ENCODE measurements around the gene RHO. TPM values are rescaled to one million over a fixed set of nuclear protein-coding genes. Genes with fewer than 3 reads are reported as not detected.
A peak's percentile ranks its signal among the peaks of the same experiment; 100 is the strongest.

Gene RHO
- total RNA-seq, 3 donors from 2014 or later (not counting 1 experiment from before 2014, with no cell fraction given), result not detected

DNA sequence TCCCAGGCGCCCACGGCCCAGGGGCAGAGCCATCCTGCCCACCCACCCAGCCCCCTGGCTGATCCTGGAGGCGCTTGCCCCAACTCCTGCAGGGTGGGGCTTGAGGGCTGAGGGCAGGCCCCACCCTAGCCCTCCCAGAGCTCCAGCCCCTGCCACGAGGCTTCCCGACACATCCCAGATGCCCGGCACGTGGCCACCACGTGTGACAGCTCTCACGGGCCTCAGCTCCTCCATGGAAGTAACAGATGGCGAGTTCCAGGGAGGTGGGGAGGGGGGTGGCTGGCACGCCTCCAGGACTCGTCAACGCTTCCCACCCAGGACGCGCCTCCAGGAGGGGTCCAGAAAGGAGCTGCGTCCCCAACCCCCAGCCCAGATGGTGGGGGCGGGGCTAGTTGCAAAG, 48.9 kb downstream of the RHO start:
- Mint-ChIP-seq H3K36me3 (no peaks in the 10 kb centered on the region), H3K27ac (peak overlapping the region; percentile 89 to 90), H3K9me3 (no peaks in the 10 kb centered on the region), H3K27me3 (ENCODE audit: low read depth in 2 of 2) (no peaks in the 10 kb centered on the region), H3K4me1 (peaks cover 45 to 65% of the 10 kb centered on the region in 2 donors), H3K4me3 (peak overlapping the region; percentile 62)
- Histone ChIP-seq H3K27me3 (ENCODE audit: control insufficient read depth, insufficient read depth, low read length) (no peaks in the 10 kb centered on the region), H3K27ac (ENCODE audit: low read length) (peak overlapping the region; percentile 86), H3K4me1 (ENCODE audit: control insufficient read depth, insufficient read depth, low read length) (peaks cover 66% of the 10 kb centered on the region), H3K9me3 (ENCODE audit: control insufficient read depth, insufficient read depth, low read length) (no peaks in the 10 kb centered on the region), H3K4me3 (ENCODE audit: low read length) (no peak overlapping the region), H3K36me3 (ENCODE audit: control insufficient read depth, insufficient read depth, low read length) (peaks cover 7% of the 10 kb centered on the region)
- intact Hi-C loops (cut with micrococcal nuclease), result loop anchor here (2.0 to 5.0 kb wide), 2 partner anchors 15 to 35 kb away; no protein-coding TSS in a partner anchor
- peak in 1 of 2 donors; percentile 33 for DNase-seq
- peak in 1 of 3 donors; percentile 2 for ATAC-seq
- 26% methylated on average over 17 of the region's 17 CpGs for WGBS (ENCODE audit: insufficient coverage)
- TF ChIP-seq, protein P1, sequence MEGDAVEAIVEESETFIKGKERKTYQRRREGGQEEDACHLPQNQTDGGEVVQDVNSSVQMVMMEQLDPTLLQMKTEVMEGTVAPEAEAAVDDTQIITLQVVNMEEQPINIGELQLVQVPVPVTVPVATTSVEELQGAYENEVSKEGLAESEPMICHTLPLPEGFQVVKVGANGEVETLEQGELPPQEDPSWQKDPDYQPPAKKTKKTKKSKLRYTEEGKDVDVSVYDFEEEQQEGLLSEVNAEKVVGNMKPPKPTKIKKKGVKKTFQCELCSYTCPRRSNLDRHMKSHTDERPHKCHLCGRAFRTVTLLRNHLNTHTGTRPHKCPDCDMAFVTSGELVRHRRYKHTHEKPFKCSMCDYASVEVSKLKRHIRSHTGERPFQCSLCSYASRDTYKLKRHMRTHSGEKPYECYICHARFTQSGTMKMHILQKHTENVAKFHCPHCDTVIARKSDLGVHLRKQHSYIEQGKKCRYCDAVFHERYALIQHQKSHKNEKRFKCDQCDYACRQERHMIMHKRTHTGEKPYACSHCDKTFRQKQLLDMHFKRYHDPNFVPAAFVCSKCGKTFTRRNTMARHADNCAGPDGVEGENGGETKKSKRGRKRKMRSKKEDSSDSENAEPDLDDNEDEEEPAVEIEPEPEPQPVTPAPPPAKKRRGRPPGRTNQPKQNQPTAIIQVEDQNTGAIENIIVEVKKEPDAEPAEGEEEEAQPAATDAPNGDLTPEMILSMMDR (IDR thresholded peaks at IDR 0.05), result no peak

DNA sequence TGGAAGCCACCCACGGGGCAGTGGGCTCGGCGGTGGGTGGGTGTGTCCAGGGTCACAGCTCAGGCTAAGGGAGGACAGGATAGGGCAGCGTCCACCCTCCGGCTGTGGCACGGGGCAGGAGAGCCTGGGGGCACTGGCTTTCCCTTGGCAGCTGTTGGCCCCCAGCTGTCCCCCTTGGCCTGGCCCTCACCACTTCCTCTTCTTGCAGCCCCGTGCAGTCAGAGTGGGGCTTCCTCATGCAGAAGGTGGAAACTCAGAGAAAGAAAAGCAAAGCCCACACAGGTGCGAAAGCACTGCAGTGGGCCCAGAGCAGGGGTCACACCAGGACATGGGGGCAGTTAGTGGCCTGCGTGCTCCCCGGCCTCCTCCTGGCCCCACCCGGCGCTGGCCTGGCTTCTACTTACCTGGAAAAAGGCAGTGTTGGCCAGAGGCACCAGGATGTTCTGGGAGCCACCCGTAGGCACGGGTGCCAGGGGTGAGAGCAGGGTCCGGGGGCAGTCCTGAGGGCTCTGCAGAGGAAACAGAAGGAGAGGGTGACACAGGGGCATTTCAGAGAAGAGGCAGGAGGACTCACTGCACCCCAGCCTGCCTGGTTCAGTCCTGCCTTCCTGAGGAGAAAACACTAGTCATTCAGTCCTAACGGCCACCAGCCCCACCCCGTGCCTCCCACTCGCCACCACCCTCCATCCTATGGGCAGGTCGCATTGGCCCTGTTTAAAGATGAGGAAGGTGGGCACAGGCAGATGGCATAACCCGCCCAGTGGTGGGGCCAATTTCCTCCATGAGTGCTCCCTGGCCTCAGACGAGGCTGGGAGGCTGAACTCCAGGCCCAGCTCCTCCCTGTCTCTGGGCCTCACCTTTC, 49.7 kb downstream of the RHO start:
- Histone ChIP-seq H3K36me3 (ENCODE audit: control insufficient read depth, insufficient read depth, low read length) (peaks cover 7% of the 10 kb centered on the region), H3K9me3 (ENCODE audit: control insufficient read depth, insufficient read depth, low read length) (no peaks in the 10 kb centered on the region), H3K4me3 (ENCODE audit: low read length) (no peak overlapping the region), H3K4me1 (ENCODE audit: control insufficient read depth, insufficient read depth, low read length) (peaks cover 66% of the 10 kb centered on the region), H3K27me3 (ENCODE audit: control insufficient read depth, insufficient read depth, low read length) (no peaks in the 10 kb centered on the region), H3K27ac (ENCODE audit: low read length) (peak overlapping the region; percentile 86)
- intact Hi-C loops (cut with micrococcal nuclease), result loop anchor here (2.0 to 5.0 kb wide), 2 partner anchors 15 to 34 kb away; no protein-coding TSS in a partner anchor
- peaks cover 42 to 61% of the 10 kb centered on the region in 2 donors for H3K4me1 Mint-ChIP-seq
- H3K27ac Mint-ChIP-seq, result peak overlapping the region; percentile 75 to 89
- ATAC-seq (peak; percentile 10 to 43 (median 25)), DNase-seq (peak in 1 of 2 donors; percentile 48)
- TF ChIP-seq, protein P1 (IDR thresholded peaks at IDR 0.05), result no peak
- no peaks in the 10 kb centered on the region for H3K9me3 Mint-ChIP-seq
- H3K36me3 Mint-ChIP-seq, result no peaks in the 10 kb centered on the region
- peak overlapping the region; percentile 76 for H3K4me3 Mint-ChIP-seq
- 16% methylated on average over 17 of the region's 21 CpGs for WGBS (ENCODE audit: insufficient coverage)
- H3K27me3 Mint-ChIP-seq (ENCODE audit: low read depth in 2 of 2), result no peaks in the 10 kb centered on the region

DNA sequence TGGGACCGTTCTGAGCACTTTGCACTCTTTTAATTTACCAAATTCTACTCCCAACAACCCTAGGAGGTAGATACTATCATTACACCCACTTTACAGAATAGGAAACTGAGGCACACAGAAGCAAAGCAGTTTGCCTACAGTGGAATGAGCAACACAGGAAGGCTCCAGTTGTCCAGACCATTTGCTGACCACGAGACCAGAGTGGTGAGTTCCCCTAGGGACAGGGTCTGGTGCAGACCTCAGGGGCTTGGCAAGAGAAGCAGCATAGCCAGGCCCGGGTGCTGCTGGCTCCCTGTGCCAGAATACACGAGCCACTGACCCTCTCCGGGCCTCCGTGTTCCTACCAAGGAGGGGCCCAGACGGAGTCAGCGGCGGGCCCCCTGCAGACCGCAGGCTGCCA, 51.6 kb downstream of the RHO start:
- H3K9me3 Mint-ChIP-seq, result no peaks in the 10 kb centered on the region
- H3K27ac Mint-ChIP-seq, result peak overlapping the region; percentile 75 to 89
- intact Hi-C loops (cut with micrococcal nuclease), result loop anchor here (5.0 kb wide), 1 partner anchor 32 kb away; no protein-coding TSS in a partner anchor
- H3K4me3 Mint-ChIP-seq, result no peak overlapping the region
- H3K4me1 Mint-ChIP-seq, result peaks cover 29 to 52% of the 10 kb centered on the region in 2 donors
- H3K4me3 ChIP-seq (ENCODE audit: low read length), result no peak overlapping the region
- DNase-seq (no peak), ATAC-seq (no peak)
- H3K27ac ChIP-seq (ENCODE audit: low read length), result no peak overlapping the region
- H3K9me3 ChIP-seq (ENCODE audit: control insufficient read depth, insufficient read depth, low read length), result no peaks in the 10 kb centered on the region
- H3K36me3 Mint-ChIP-seq, result no peaks in the 10 kb centered on the region
- H3K27me3 ChIP-seq (ENCODE audit: control insufficient read depth, insufficient read depth, low read length), result no peaks in the 10 kb centered on the region
- 95% methylated on average over 10 of the region's 10 CpGs for WGBS (ENCODE audit: insufficient coverage)
- peaks cover 6% of the 10 kb centered on the region for H3K36me3 ChIP-seq (ENCODE audit: control insufficient read depth, insufficient read depth, low read length)
- TF ChIP-seq, protein P1 (IDR thresholded peaks at IDR 0.05), result no peak
- H3K4me1 ChIP-seq (ENCODE audit: control insufficient read depth, insufficient read depth, low read length), result peaks cover 56% of the 10 kb centered on the region
- no peaks in the 10 kb centered on the region for H3K27me3 Mint-ChIP-seq (ENCODE audit: low read depth in 2 of 2)

All from natural killer cell (primary cell).